HG03520 (cell line): ENCODE results near the gene DNASE1L2.

Experiments
- ATAC-seq: cut with Tn5 transposase; IDR thresholded peaks from one replicate; pipeline ENCODE4 v1.9.1; 2021; ENCODE audit warnings: mild to moderate bottlenecking, moderate library complexity; ENCODE audit not compliant: unreplicated experiment

DNASE1L2 gene

DNA sequence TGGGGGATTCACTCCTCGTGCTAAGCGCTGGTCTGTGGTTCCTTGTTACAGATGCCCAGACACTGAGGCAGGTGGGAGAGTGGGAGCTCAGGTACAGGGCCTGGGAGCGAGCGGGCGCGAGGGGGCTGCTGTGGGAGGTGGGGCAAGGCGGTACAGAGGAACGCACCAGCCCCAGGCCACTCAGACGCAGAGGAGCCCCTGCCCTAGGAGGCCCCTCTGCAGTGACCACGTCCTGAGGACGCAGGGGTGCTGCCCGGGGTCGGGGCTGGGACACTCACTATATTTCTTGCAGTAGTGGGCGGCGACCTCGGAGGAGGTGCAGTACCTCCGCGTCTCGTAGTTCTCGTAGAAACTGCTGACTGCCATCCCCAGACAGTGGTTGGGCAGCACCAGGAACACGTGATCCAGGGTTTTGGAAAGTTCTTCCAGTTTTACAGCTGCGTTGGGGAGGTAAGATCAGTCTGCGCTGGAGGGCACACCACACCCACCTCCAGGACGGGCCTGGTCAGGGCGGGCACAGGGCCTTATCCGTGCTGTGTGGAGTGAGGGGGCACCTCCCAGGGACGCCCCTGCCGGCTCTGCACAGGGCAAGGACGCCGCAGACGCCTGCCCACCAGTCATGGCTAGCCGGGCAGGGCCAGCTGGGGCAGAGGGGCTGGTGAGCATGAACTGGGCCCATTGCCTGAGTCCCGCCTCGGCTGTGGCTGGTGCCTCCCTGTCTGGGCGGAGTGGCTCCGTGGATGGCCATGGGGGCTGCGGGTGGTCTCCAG lies 47.9 kb downstream of the DNASE1L2 start:
- ATAC-seq, result no peak

DNA sequence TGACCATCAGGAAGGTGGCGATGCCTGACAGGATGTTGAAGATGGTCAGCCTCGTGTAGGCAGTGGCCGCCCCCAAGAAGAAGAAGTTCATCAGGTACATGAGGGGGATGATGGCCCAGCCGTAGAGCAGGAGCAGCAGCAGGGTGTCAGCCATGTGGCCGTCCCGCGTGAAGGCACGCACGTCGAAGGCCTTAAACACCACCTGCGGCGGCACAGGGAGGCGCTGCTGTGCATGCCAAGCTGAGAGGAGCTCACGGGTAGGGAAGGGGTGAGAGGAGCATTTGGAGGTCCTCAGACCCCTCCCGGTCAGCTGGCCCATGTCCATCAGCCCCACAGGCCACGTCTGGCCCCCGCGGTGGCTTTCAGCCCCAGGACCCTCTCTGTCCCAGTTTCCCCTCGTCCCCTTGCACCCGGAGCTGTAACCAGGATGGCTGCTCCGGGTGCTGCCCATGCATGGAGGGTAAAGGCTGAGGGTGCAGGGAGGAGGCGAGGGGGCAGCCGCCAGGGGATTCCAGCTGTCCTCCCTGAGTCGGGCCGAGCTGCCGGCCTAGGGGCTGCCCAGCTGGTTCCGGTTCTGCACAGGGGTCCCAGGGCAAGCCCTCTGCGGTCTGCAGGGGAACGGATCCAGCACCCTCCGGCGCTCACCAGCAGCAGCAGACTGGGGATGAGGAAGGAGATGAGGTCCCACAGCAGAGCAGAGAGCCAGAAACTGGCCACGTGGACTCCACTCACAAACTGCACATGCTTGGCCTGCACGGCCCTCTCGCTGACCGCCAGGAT lies 48.7 kb downstream of the DNASE1L2 start:
- no peak for ATAC-seq

DNA sequence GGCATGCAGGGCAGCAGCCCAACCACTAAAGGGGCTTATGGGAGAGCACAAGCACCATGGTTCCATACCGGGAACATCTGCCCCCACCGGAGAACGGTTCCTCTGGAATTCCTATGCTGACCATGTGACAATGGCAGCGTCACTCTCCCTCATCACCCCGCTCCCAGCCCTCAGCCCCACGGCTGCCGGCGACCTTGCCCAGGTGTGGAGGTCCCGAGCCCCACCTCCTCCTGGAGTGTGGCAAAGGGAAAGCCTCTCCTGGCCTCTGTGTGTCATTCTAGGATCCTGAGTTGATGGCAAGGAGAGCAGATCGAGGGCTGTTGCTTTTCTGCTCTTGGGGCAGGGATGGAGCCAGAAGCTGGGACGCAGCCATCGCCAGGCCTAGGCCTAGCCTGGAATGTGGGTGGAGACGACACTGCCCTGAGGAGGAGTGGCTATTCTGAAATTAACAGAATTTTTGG lies 49.5 kb downstream of the DNASE1L2 start:
- no peak for ATAC-seq

DNA sequence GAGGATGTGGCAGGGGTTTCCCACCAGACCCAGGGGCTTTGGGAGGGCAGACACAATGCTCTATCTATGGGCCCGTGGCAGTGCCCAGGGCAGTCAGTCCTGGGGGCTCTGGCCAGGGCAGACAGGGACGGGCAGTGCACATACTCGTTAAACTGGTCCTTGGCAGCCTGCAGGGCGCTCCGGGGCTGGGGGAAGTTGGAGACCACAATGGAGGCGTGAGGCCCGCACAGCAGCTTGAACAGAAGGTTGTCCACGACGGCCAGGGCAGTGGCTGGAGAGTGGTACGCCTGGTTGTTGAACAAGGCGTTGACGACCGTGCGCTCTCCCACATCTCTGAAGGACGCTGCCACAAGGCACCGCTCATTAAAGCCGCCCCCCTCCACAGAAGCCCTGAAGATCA lies 50.3 kb downstream of the DNASE1L2 start:
- ATAC-seq, result no peak

DNA sequence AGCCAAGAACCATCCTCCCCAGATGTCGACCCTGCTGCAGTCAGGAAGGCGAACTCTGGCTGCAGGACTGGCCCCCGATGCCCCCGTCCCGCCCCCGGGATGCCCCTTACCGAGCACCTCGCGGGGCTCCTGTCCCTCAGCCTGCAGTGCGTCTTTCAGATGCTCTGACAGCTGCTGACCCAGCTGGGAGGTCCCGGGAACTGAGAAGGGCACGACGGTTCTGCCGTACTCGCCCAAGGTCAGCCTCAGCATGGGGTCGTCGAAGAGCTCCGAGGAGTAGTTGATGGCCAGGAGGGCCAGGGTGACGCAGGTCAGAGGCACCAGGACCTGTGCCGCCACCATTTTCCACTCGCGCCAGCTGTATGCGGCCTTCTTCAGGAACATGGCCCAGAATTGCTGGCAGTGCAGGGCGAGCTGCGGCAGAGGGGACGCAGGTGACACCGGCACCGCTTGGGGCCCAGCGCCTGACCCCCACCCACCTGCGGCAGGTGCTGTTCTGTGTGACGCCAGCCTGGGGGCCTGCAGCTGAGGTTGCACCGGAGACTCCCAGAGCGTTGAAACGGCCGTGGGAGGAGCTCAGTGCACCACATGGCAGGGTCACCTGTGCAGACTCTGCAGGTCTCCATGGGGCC lies 51.8 kb downstream of the DNASE1L2 start:
- ATAC-seq, result no peak
